Activated CD4-positive, alpha-beta T cell treated with anti-CD3 and anti-CD28 coated beads, Interleukin-2, amount 10 ng/mL, durations not matched to agents 7 days and 5 days (primary cell): ENCODE data around the gene ATXN7L1. TPM values are rescaled to one million over a fixed set of nuclear protein-coding genes. Genes with fewer than 3 reads are reported as not detected.
A peak's percentile ranks its signal among the peaks of the same experiment; 100 is the strongest.

Experiments
- CTCF ChIA-PET: fragments of 350-600 bp; sonication (Branson Sonifier 250); formaldehyde crosslinking; loops from one replicate; lab custom pipeline; 2021; ENCODE audit warnings: antibody characterized with exemption; lab: Charles Lee
- POLR2A ChIA-PET: fragments of 350-600 bp; sonication (Branson Sonifier 250); formaldehyde crosslinking; loops from one replicate; lab custom pipeline; 2021; ENCODE audit warnings: antibody characterized with exemption; lab: Charles Lee
- DNase-seq: peaks from one replicate; pipeline ENCODE4 v3.0.0-alpha.2; 2020
- H3K27ac Mint-ChIP-seq: one replicate; pipeline ENCODE4 v1.8.0; 2021; ENCODE audit warnings: mild to moderate bottlenecking, moderate library complexity, mixed read lengths
- H3K27me3 Mint-ChIP-seq: one replicate; pipeline ENCODE4 v1.8.0; 2021; ENCODE audit warnings: mixed read lengths
- H3K36me3 Mint-ChIP-seq: one replicate; pipeline ENCODE4 v1.8.0; 2021; ENCODE audit warnings: low read depth, mixed read lengths
- H3K4me1 Mint-ChIP-seq: one replicate; pipeline ENCODE4 v1.8.0; 2021; ENCODE audit warnings: mixed read lengths
- H3K4me3 Mint-ChIP-seq: one replicate; pipeline ENCODE4 v1.8.0; 2021; ENCODE audit warnings: mild to moderate bottlenecking, moderate library complexity, mixed read lengths
- H3K9me3 Mint-ChIP-seq: one replicate; pipeline ENCODE4 v1.8.0; 2021; ENCODE audit warnings: mixed read lengths
- total RNA-seq, 2 experiments: library from RNA; stranded (reverse); gene quantifications; one replicate each; pipeline ENCODE4 v1.2.3, GENCODE V29; 2021

ATXN7L1 gene
- total RNA-seq, 2 experiments from 2014 or later = 23.8 to 25.4 TPM

DNA sequence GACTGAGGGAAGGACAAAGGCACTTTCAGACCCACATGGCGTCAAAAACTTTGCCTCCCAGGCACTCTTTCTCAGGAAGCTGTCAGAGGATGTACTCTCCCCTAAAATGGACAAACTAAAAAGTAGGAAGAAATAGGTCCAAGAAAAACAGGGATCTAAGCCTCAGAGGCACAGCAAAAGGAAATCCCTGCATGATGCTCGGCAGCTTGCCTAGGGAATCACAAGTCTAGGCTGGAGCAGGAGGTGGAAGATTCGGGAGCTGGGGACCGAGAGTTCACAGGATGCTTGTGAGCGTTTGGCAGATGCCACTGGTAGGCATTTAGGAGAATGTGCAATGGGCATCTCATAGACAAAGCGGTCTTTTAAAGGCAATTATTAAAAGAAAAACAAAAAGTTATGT, 60.8 kb downstream of the ATXN7L1 start:
- H3K27me3 Mint-ChIP-seq = peaks cover 16% of the 10 kb centered on the region
- POLR2A ChIA-PET = no interaction called here
- peaks cover 6% of the 10 kb centered on the region for H3K36me3 Mint-ChIP-seq
- CTCF ChIA-PET = interaction anchor here (1.4 to 1.6 kb wide), 2 partner anchors 15 to 18 kb away, joined by 3 to 4 read pairs; no protein-coding TSS in a partner anchor
- no peak for DNase-seq
- peaks cover 3% of the 10 kb centered on the region for H3K9me3 Mint-ChIP-seq
- H3K27ac Mint-ChIP-seq = no peak overlapping the region
- no peak overlapping the region for H3K4me3 Mint-ChIP-seq
- H3K4me1 Mint-ChIP-seq = peaks cover 31% of the 10 kb centered on the region

DNA sequence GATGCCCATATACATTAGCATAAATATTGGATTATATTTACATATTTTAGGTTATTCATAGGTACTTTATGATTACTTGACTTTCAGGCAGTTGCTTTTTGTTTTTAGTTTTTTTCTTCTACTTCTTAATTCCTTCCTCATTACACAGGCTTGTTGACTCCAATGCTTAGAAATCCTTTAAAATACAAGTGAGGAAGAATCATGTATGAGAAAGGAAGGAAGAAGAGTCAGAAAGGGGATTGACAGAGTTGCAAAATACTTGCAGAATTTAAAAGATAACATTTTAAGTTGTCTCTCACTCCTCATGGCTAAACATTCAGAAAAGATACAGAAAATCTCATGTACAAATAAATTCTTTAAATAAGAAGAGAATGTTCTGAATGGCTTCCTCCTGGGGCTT, 61.9 kb downstream of the ATXN7L1 start:
- H3K27me3 Mint-ChIP-seq = peaks cover 16% of the 10 kb centered on the region
- H3K4me1 Mint-ChIP-seq = peaks cover 41% of the 10 kb centered on the region
- POLR2A ChIA-PET = no interaction called here

DNA sequence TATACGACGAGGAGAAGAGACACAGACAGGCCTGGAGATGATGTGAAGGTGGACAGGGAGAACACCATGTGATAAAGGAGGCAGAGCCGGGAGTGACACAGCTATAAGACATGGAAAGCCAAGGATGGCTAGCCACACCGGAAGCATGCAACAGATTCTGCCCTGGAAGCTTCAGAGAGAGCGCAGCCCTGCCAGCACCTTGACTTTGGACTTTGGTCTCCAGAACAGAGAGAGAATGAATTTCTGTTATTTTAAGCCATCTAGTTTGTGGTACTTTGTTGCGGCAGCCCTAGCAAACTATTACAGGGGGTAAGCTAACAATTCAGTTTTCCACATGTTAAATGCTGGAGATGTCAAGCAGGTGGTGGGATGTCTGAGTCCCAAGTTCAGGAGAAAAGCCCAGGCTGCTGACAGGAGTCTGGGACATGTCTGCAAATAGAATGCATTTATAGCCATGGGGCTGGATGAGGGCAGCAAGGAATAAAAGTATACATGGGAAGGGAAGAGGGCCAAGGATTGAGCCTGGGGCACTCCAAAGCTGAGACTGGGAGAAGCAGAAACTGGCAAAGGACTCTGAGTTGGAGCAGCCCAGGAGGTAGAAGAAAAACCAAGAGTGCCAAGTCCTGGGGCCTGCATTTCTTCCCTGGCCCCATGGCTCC, 65.1 kb downstream of the ATXN7L1 start:
- ChIA-PET POLR2A (interaction anchor here (0.6 kb wide), 1 partner anchor 230 kb away, joined by 4 read pairs; the partner anchor contains the start of gene EFCAB10), CTCF (interaction anchor here (1.2 to 2.0 kb wide), 3 partner anchors 11 to 20 kb away, joined by 3 to 6 read pairs (median 5); no protein-coding TSS in a partner anchor)
- Mint-ChIP-seq H3K27ac (no peak overlapping the region), H3K27me3 (peaks cover 14% of the 10 kb centered on the region), H3K36me3 (peaks cover 13% of the 10 kb centered on the region), H3K4me3 (no peak overlapping the region), H3K9me3 (peaks cover 4% of the 10 kb centered on the region), H3K4me1 (peaks cover 64% of the 10 kb centered on the region)
- no peak for DNase-seq

More for the DNA sequence above, 61.9 kb downstream of the ATXN7L1 start:
- peaks cover 4% of the 10 kb centered on the region for H3K9me3 Mint-ChIP-seq
- CTCF ChIA-PET = interaction anchor here (1.2 kb wide), 1 partner anchor 11 kb away, joined by 3 read pairs; no protein-coding TSS in a partner anchor
- peaks cover 13% of the 10 kb centered on the region for H3K36me3 Mint-ChIP-seq
- no peak for DNase-seq
- H3K27ac Mint-ChIP-seq = no peak overlapping the region
- no peak overlapping the region for H3K4me3 Mint-ChIP-seq

DNA sequence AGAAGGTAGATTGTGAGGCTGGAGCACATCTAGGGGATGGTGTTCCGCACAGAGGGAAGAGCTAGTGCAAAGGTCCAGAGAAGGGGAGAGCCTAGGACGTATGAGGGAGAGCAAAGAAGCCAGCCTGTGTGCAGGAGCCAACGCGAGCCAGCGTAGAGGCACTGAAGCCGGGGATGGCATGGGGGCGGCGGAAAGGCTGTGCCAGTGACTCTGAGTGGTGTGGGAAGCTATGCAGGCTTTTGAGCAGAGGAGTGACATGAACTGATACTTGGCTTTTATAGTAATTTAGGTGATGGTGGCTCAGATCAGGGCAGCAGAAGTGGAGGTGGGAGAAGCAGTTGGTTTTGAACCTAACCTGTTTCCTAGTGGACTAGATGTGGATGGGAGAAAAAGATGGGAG, 65.8 kb downstream of the ATXN7L1 start:
- Mint-ChIP-seq H3K4me1 (peaks cover 68% of the 10 kb centered on the region), H3K36me3 (peaks cover 13% of the 10 kb centered on the region), H3K27me3 (peaks cover 10% of the 10 kb centered on the region), H3K9me3 (peaks cover 4% of the 10 kb centered on the region), H3K4me3 (no peak overlapping the region), H3K27ac (peak overlapping the region; percentile 64)
- POLR2A ChIA-PET = no interaction called here
- no peak for DNase-seq
- CTCF ChIA-PET = interaction anchor here (0.9 to 1.2 kb wide), 2 partner anchors 8 to 11 kb away, joined by 3 to 4 read pairs; no protein-coding TSS in a partner anchor

DNA sequence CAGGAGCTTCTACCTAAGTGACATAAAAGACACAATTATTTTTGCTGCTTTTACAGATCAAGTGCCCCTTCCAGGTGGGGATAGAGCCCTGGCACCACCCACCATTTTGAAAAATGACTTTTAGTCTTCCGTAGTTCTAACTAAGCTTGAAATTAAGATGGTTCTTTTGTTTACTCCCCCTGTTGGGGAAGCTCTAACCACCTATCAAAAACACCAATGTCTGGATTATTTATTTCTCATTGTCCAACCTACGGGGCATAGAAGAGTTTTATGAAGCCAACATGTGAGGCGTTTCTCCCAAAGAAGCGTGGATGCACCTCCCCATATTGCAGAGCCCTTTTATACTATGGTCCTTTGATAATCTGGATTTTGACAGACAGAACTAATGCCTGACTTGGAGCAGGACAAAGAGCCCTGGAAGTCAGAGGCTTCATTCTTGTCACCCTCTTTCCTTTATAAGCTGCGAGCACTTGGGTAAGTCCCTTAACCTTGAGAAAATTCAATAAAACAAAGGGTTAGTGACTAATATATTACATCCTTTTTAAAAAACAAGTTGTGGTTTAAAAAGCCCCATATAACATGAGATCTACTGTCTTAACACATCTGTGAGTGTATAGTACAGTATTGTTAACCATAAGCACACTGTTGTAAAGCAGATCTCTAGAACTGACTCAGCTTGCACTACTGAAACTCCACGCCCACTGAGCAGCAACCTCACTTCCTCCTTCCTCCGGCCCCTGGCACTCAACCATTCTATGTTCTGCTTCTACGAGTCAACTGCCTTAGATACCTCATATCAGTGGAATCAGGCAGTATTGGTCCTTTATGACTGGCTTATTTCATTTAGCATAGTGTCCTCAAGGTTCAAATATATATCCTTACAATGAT, 67.5 kb downstream of the ATXN7L1 start:
- ChIA-PET CTCF (interaction anchor here (0.8 to 1.7 kb wide), 9 partner anchors 9 to 154 kb away, joined by 3 to 5 read pairs (median 3); no protein-coding TSS in a partner anchor), POLR2A (interaction anchor here (0.7 to 0.8 kb wide), 2 partner anchors 8 to 213 kb away, joined by 3 read pairs; no protein-coding TSS in a partner anchor)
- Mint-ChIP-seq H3K4me1 (peaks cover 69% of the 10 kb centered on the region), H3K27ac (peak overlapping the region; percentile 89), H3K4me3 (peak overlapping the region; percentile 3), H3K9me3 (peaks cover 4% of the 10 kb centered on the region), H3K36me3 (peaks cover 13% of the 10 kb centered on the region), H3K27me3 (peaks cover 4% of the 10 kb centered on the region)
- peak; percentile 84 for DNase-seq

DNA sequence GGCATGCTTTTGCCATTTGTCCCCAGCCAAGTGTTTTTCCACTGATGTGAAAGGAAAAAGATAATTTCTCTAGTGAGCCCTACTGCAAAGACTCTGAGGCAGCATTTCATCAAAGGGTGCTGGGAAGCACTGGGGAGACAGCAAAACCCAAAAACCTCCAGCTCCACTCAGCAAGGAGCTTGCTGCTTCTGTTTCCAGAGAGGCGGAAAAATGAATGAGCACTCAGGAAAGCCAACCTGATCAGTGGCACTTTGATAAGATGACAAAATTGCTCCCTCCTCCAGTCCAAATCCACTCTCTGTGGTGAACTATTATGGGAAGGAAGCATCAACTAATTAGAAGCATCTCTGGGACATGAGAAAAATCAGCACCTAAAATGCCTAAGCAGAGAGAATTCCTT, 68.2 kb downstream of the ATXN7L1 start:
- H3K4me3 Mint-ChIP-seq = no peak overlapping the region
- no peak for DNase-seq
- H3K27me3 Mint-ChIP-seq = no peaks in the 10 kb centered on the region
- POLR2A ChIA-PET = no interaction called here
- CTCF ChIA-PET = interaction anchor here (0.8 to 1.7 kb wide), 5 partner anchors 9 to 119 kb away, joined by 3 to 5 read pairs (median 4); no protein-coding TSS in a partner anchor
- peaks cover 11% of the 10 kb centered on the region for H3K36me3 Mint-ChIP-seq
- peaks cover 4% of the 10 kb centered on the region for H3K9me3 Mint-ChIP-seq
- H3K27ac Mint-ChIP-seq = peak overlapping the region; percentile 89
- peaks cover 65% of the 10 kb centered on the region for H3K4me1 Mint-ChIP-seq

DNA sequence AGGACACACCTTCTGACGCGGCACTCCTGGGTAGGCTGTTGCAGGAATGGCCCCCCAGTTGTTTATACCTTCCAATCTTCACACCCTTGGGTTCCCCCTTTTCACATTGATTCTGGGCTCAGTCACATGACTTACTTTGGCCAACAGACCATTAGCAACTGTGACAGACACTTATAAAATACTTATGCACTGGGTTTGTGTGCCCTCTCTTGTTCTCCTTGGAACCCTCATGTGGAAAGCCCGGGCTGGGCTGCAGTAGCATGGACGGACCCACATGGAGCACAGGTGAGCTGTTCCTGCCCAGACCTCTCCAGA, 69.0 kb downstream of the ATXN7L1 start:
- Mint-ChIP-seq H3K4me3 (no peak overlapping the region), H3K27me3 (no peaks in the 10 kb centered on the region), H3K9me3 (peaks cover 4% of the 10 kb centered on the region), H3K4me1 (peaks cover 68% of the 10 kb centered on the region), H3K36me3 (peaks cover 11% of the 10 kb centered on the region), H3K27ac (peak overlapping the region; percentile 85)
- ChIA-PET POLR2A (no interaction called here), CTCF (interaction anchor here (1.1 kb wide), 1 partner anchor 44 kb away, joined by 3 read pairs; no protein-coding TSS in a partner anchor)
- no peak for DNase-seq

DNA sequence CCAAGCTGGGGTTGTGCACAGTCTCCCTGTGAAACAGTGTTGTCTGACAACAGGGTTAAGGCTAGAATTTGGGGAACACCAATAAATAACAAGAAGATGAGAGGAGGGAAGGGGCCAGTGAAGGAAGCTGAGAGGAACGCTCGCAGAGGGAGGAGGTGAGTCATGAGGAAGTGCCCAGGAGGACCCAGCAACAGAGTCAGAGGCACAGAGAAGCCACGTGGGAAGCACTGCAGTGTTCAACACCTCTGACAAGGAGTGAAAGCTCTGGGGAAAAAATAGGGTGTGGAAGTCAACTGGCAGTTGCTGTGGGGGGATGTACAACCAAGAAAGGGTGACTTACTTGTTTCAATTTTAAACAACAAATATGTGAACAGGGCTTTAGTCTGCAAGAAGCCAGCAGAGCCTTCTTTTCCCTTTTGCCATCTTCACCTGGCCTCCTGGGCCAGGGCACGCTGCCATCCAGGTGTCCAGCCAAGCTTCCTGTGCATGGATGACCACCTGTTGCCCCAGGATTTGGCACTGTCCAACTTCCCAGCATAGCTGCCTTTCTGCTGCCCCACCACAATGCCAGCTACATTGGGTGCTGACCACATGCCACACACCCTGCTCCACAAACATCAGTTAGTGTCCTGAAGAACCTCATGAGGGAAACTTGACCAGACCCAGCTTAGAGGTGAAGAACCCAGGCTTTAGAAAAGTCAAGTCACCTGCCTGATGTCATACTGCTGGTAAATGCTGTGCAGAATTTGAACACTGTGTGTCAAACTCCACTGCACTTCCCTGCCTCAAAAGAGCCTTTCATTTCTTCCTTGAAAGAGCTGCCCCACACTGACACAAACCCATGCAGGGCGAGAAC, 69.6 kb downstream of the ATXN7L1 start:
- Mint-ChIP-seq H3K4me3 (no peak overlapping the region), H3K27me3 (no peaks in the 10 kb centered on the region), H3K4me1 (peaks cover 66% of the 10 kb centered on the region), H3K27ac (peak overlapping the region; percentile 85), H3K36me3 (peaks cover 11% of the 10 kb centered on the region), H3K9me3 (peaks cover 4% of the 10 kb centered on the region)
- DNase-seq = peak; percentile 61
- ChIA-PET CTCF (interaction anchor here (0.7 to 1.2 kb wide), 5 partner anchors 10 to 275 kb away, joined by 3 to 6 read pairs (median 3); partner anchors contain the start of genes ATXN7L1 and RINT1), POLR2A (no interaction called here)

DNA sequence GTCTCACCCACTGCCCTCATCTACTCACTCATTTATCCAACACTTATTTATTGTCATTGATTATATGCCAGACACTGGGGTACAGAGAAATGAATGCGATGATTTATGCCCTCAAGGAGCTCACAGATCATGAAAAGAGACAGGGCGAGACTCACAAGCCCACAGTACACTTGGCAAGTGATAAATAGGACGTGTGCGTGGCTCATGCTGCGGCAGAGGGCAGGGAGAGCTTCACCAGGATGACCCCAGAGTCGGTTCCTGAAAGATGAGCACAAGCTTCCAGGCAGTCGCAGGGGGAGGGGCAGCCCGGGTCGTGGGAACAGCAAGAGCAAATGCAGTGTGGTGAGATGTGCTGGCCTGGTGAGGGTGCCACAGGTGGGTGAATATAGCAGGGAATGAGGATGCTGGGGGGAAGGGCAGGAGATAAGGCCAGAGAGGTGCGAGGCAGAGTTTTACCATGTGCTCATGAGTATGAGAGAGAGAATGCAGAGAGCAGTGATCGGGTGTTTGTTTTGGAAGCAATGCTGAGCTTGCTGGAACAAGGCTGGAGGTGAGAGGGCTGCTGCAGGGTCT, 70.9 kb downstream of the ATXN7L1 start:
- POLR2A ChIA-PET = no interaction called here

DNA sequence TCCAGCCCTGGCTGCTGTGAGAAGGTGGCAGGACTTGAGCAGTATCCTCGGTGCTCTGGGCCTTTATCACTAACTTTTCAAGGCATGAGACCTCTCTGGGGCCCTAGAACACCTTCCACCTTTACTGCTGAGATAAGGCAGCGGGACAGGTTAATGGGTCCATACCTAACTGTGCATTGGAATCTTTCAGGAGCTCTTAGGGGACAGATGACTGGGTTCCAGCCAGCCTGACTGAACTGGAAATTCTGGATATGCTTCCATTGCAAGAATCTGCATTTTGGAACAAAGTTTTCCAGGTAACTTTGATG, 73.0 kb downstream of the ATXN7L1 start:
- no peaks in the 10 kb centered on the region for H3K9me3 Mint-ChIP-seq
- no peak overlapping the region for H3K4me3 Mint-ChIP-seq
- ChIA-PET POLR2A (no interaction called here), CTCF (interaction anchor here (1.9 to 2.2 kb wide), 4 partner anchors 8 to 17 kb away, joined by 5 to 10 read pairs (median 6); no protein-coding TSS in a partner anchor)
- peaks cover 2% of the 10 kb centered on the region for H3K36me3 Mint-ChIP-seq
- no peaks in the 10 kb centered on the region for H3K27me3 Mint-ChIP-seq
- no peak overlapping the region for H3K27ac Mint-ChIP-seq
- DNase-seq = no peak
- peaks cover 61% of the 10 kb centered on the region for H3K4me1 Mint-ChIP-seq

More for the DNA sequence above, 70.9 kb downstream of the ATXN7L1 start:
- peaks cover 6% of the 10 kb centered on the region for H3K36me3 Mint-ChIP-seq
- no peak for DNase-seq
- CTCF ChIA-PET = interaction anchor here (1.1 to 1.9 kb wide), 2 partner anchors 10 to 14 kb away, joined by 4 to 5 read pairs; no protein-coding TSS in a partner anchor
- peaks cover 4% of the 10 kb centered on the region for H3K9me3 Mint-ChIP-seq
- no peak overlapping the region for H3K4me3 Mint-ChIP-seq
- peaks cover 69% of the 10 kb centered on the region for H3K4me1 Mint-ChIP-seq
- peak overlapping the region; percentile 55 for H3K27ac Mint-ChIP-seq
- no peaks in the 10 kb centered on the region for H3K27me3 Mint-ChIP-seq

DNA sequence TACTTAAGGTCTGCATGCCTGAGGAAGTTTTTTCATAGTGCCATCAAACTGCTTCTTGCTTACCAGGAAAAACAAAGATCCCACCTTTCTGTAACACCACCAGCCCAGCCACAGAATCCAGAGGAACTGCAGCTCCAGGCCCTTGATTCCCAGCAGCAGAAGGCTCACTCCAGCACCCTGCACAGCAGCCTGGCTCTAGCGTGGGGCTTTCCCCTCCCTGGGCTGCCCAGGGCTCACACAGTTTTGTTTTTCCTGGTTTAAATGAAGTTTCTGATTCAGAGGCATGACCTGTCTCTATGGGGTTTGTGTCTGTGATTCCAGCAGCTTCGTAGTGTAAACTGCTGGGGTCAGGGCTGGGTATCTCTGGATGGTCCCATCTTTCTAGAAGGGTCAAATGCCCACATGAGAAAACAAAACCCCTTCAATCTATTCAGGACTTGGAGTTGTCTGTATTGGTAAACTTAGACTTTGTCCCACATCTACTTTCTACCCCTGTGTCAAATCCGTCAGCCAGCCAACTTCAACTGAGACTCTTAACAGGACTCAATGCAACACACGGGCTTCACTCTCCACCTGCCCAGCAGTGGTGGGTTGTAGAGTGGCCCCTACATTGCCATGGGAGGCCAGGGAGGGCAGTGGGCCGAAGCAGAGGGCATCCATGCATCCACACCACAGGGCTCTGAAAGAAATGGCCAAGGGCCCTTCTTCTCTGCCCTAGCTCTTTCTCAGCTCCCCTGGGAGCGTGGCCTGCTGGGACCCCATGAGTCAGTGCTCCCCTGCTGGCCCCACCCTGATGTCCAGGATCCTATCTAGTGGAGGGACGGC, 73.6 kb downstream of the ATXN7L1 start:
- no peaks in the 10 kb centered on the region for H3K9me3 Mint-ChIP-seq
- CTCF ChIA-PET = interaction anchor here (0.5 to 2.2 kb wide), 5 partner anchors 9 to 124 kb away, joined by 3 to 10 read pairs (median 5); no protein-coding TSS in a partner anchor

More for the DNA sequence above, 73.6 kb downstream of the ATXN7L1 start:
- Mint-ChIP-seq H3K27me3 (no peaks in the 10 kb centered on the region), H3K4me3 (no peak overlapping the region), H3K4me1 (peaks cover 55% of the 10 kb centered on the region), H3K36me3 (peaks cover 2% of the 10 kb centered on the region), H3K27ac (no peak overlapping the region)
- POLR2A ChIA-PET = no interaction called here
- no peak for DNase-seq
